HEK293T (cell line): ENCODE data around the gene GID8.

Experiments used
- CTCF ChIA-PET: fragments of 350-600 bp; formaldehyde crosslinking; extraction: SDS; loops from one replicate; lab custom pipeline; 2021; ENCODE audit warnings: antibody characterized with exemption, inconsistent platforms; lab: Yijun Ruan, JAX
- POLR2A ChIA-PET: fragments of 350-600 bp; formaldehyde crosslinking; extraction: SDS; loops from one replicate; lab custom pipeline; 2020; ENCODE audit warnings: antibody characterized with exemption, inconsistent platforms; lab: Yijun Ruan, JAX
- DNase-seq: peaks from one replicate; pipeline ENCODE4 v3.0.0; 2012; ENCODE audit warnings: mixed read lengths; ENCODE audit errors: extremely low spot score
- ARNT ChIP-seq: fragments of 450-650 bp; IDR thresholded peaks from 2 replicates; pipeline ENCODE4 v1.6.1; 2017; ENCODE audit warnings: mild to moderate bottlenecking
- BHLHE40 ChIP-seq: fragments of 450-650 bp; IDR thresholded peaks from 2 replicates; pipeline ENCODE4 v1.6.1; 2016; ENCODE audit warnings: mild to moderate bottlenecking, moderate library complexity, borderline replicate concordance
- CTBP1 ChIP-seq: fragments of 450-650 bp; IDR thresholded peaks from 2 replicates; pipeline ENCODE4 v1.6.1; 2016; ENCODE audit warnings: borderline replicate concordance
- ELF4 ChIP-seq: fragments of 450-650 bp; IDR thresholded peaks from 2 replicates; pipeline ENCODE4 v1.6.1; 2017; ENCODE audit warnings: antibody characterized with exemption
- FOXA1 ChIP-seq: fragments of 450-650 bp; IDR thresholded peaks from 2 replicates; pipeline ENCODE4 v1.6.1; 2016; ENCODE audit warnings: mild to moderate bottlenecking
- FOXK2 ChIP-seq: fragments of 450-650 bp; IDR thresholded peaks from 2 replicates; pipeline ENCODE4 v1.6.1; 2016; ENCODE audit warnings: mild to moderate bottlenecking
- FOXM1 ChIP-seq: fragments of 450-650 bp; IDR thresholded peaks from 2 replicates; pipeline ENCODE4 v1.6.1; 2017; ENCODE audit warnings: mild to moderate bottlenecking, borderline replicate concordance
- HDGF ChIP-seq: fragments of 450-650 bp; IDR thresholded peaks from 2 replicates; pipeline ENCODE4 v1.6.1; 2017; ENCODE audit warnings: antibody characterized with exemption, borderline replicate concordance
- L3MBTL2 ChIP-seq: fragments of 450-650 bp; conservative IDR thresholded peaks from 2 replicates; pipeline ENCODE4 v1.6.1; 2016; ENCODE audit warnings: mild to moderate bottlenecking
- LEF1 ChIP-seq: fragments of 450-650 bp; IDR thresholded peaks from 2 replicates; pipeline ENCODE4 v1.6.1; 2017; ENCODE audit warnings: mild to moderate bottlenecking, borderline replicate concordance
- NFRKB ChIP-seq: fragments of 450-650 bp; IDR thresholded peaks from 2 replicates; pipeline ENCODE4 v1.6.1; 2016; ENCODE audit warnings: mild to moderate bottlenecking, moderate library complexity
- SP1 ChIP-seq: fragments of 450-650 bp; IDR thresholded peaks from 2 replicates; pipeline ENCODE4 v1.6.1; 2017
- SUZ12 ChIP-seq: fragments of 450-650 bp; IDR thresholded peaks from 2 replicates; pipeline ENCODE4 v1.6.1; 2016; ENCODE audit warnings: mild to moderate bottlenecking
- TARDBP ChIP-seq: fragments of 450-650 bp; IDR thresholded peaks from 2 replicates; pipeline ENCODE4 v1.6.1; 2016
- ZNF384 ChIP-seq: fragments of 450-650 bp; IDR thresholded peaks from 2 replicates; pipeline ENCODE4 v1.6.1; 2016
- TF ChIP-seq, protein P1 (sequence below): fragments of 450-650 bp; IDR thresholded peaks from 2 replicates; pipeline ENCODE4 v1.6.1; 2016

GID8 gene

DNA sequence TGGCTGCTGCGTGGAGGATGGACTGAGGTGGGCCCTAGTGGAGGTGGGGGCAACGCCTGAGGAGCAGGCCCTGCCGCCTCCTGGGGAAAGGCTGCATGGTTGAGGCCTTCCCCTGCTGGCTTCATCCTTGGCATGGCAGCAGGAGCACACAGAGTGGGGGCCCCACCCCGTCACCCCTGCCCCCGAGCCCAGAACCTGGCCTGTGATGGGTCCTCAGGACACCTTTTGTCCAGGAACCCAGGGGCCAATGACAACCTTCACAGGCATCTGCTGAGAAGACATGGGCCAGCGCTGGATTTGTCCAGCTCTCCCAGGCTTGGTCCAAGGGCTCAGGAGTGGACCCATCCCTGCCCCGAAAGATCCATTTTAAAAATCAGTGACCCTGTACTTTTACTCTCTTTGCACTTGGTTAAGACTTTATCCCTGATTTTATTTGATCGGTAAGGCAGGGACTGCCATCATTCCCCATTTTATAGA is 14.0 kb downstream of the GID8 start:
- DNase-seq = no peak
- no peak for TF ChIP-seq BHLHE40
- TF ChIP-seq FOXK2 = no peak
- TF ChIP-seq NFRKB = no peak
- TF ChIP-seq, protein P1, sequence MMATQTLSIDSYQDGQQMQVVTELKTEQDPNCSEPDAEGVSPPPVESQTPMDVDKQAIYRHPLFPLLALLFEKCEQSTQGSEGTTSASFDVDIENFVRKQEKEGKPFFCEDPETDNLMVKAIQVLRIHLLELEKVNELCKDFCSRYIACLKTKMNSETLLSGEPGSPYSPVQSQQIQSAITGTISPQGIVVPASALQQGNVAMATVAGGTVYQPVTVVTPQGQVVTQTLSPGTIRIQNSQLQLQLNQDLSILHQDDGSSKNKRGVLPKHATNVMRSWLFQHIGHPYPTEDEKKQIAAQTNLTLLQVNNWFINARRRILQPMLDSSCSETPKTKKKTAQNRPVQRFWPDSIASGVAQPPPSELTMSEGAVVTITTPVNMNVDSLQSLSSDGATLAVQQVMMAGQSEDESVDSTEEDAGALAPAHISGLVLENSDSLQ = no peak
- no peak for TF ChIP-seq LEF1
- no peak for TF ChIP-seq TARDBP
- TF ChIP-seq CTBP1 = no peak
- TF ChIP-seq FOXM1 = no peak
- no peak for TF ChIP-seq SUZ12
- no peak for TF ChIP-seq FOXA1
- no peak for TF ChIP-seq SP1
- TF ChIP-seq ZNF384 = no peak
- no peak for TF ChIP-seq HDGF
- POLR2A ChIA-PET = no interaction called here
- CTCF ChIA-PET = no interaction called here

DNA sequence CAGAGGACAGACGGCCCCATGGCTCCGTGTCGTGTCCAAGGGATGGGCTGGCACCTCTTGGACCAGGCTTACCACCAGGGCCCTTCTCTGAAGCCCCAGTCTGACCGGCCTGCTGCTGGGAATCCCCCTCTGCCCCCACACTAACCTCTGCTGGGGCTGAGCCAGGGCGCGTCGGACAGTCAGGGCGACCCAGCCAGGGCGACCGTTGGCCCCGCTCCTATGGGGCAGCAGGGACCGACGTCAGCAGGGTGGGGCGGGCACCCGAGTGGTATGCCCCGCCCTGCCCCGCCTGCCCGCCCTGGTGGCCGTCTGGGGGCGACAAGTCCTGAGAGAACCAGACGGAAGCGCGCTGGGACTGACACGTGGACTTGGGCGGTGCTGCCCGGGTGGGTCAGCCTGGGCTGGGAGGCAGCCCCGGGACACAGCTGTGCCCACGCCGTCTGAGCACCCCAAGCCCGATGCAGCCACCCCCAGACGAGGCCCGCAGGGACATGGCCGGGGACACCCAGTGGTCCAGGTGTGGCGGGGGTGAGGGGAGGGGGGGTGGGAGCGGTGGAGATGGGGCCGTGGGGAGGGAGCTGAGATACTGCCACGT is 14.5 kb downstream of the GID8 start, which contains the start of gene SLC17A9:
SLC17A9 (plus strand) TSS at position 337 of the 595 bp plus-strand sequence; CDS start at position 459, 122 bp downstream.
- DNase-seq = no peak
- ChIA-PET POLR2A (no interaction called here), CTCF (no interaction called here)
- TF ChIP-seq, protein P1 = no peak
- TF ChIP-seq SP1 = no peak
- no peak for TF ChIP-seq TARDBP
- no peak for TF ChIP-seq CTBP1
- TF ChIP-seq FOXM1 = no peak
- no peak for TF ChIP-seq FOXA1
- TF ChIP-seq ELF4 = no peak
- no peak for TF ChIP-seq BHLHE40
- TF ChIP-seq FOXK2 = no peak
- TF ChIP-seq SUZ12 = no peak
- no peak for TF ChIP-seq HDGF
- no peak for TF ChIP-seq ZNF384
- TF ChIP-seq L3MBTL2 = no peak

DNA sequence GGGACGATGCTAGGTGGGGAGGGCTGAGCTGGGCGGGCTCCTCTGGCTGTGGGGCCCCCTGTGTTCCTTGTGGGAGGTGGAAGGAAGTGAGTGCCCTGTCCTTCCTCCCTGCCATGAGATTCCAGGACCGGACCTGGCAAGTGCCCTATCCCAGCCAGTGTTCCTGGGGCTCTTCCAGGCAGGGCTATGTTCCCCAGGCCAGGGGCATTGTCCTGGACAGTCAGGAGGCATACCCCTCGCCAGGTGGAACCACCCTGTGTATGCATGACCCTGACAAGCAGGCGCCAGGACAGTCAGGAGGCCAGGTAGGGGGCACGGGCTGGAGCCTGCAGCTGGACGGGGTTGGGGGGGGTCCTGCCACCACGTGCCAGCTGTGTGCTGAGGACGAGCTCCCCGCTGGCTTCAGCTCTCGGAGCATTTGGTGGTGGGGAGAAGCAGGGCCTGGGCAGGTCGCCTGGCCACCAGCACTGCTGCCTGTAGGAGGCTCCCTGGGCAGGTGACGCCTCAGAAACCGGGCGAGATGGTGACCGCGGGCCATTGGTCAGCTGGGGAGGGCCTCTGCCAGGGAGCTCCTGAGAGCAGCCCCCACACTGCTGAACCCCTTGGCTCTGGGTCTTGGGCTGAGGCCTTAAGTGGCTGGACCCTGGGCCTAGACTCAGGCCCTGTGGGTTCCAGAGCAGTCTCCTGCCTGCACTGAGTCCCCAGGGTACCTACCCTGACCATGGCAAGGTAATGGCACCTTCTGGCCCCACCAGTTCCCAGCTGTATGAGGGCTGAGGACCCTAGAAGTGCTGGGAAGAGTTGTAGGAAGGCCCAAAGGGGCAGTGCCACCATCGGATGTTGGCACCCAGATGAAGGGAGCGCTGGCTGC is 15.3 kb downstream of the GID8 start:
- DNase-seq = no peak
- TF ChIP-seq FOXM1 = no peak
- TF ChIP-seq HDGF = no peak
- TF ChIP-seq ZNF384 = no peak
- no peak for TF ChIP-seq L3MBTL2
- TF ChIP-seq, protein P1 = no peak
- no peak for TF ChIP-seq ARNT
- ChIA-PET CTCF (no interaction called here), POLR2A (interaction anchor here (0.8 kb wide), 1 partner anchor 15 kb away, joined by 3 read pairs; the partner anchor contains the start of gene GID8)

DNA sequence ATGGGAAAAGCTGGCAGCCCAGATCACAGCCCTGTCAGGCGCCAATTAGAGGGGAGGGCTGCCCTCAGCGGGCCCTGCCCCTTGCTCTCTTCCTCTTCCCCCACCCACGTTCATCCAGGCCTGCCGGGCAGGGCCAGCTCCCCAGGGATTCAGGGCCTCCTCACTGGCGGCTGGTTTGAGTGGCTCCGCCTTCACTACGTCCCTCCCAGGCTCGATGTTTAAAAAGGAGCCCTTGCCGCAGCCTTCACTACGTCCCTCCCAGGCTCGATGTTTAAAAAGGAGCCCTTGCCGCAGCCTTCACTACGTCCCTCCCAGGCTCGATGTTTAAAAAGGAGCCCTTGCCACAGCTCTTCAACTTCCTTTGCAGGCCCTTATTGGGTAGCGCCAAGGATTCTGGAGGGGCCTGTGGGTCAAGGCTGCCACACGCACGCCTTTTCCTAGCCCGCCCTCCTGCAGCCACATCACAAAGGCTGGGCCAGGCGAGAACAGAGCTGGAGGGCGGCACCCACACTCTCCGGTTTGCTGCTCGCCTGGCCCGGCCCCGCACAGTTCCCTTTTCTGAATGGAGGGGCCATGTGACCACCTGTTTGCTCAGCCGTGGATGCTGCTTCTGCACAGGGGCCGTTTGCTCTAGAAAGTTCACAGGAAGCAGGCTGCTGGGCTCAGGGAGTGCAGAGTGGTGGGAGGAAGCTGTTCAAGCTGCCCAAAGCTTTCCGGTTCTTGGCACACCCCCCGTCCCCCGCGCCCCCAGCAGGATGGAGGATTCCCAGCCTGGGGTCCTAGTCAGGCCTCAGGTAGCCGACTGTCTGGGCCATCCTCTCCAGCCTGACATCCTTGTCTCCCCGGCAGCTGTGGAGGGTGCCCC is 16.1 kb downstream of the GID8 start:
- ChIA-PET CTCF (no interaction called here), POLR2A (interaction anchor here (0.8 kb wide), 1 partner anchor 16 kb away, joined by 3 read pairs; the partner anchor contains the start of gene GID8)
- TF ChIP-seq TARDBP (no peak), FOXM1 (no peak), CTBP1 (no peak), FOXA1 (no peak), HDGF (no peak)
- TF ChIP-seq, protein P1 = no peak
- no peak for DNase-seq
